Spleen (tissue), 7 donors: ENCODE results near the gene NSD2.

Source experiments
- CTCF ChIP-seq, 11 experiments: fragments of 200-600 bp in 7 of 11; fragments of 450-650 bp in 4 of 11; sonication (generic) in 4 of 11; IDR thresholded peaks in 8 of 11; conservative IDR thresholded peaks in 3 of 11; 1 replicate in 7 of 11; 2 replicates in 4 of 11; pipeline versions ENCODE4 v1.4.0 to v1.8.0; 2016 to 2021; ENCODE audit warnings: antibody characterized with exemption in 11 of 11, inconsistent platforms in 4 of 11, mild to moderate bottlenecking in 1 of 11
- POLR2A ChIP-seq, 3 donors: fragments of 450-650 bp; IDR thresholded peaks; one replicate each; pipeline ENCODE4 v1.5.1; 2017; ENCODE audit warnings: antibody characterized with exemption in 3 of 3, mild to moderate bottlenecking in 1 of 3
- POLR2AphosphoS5 ChIP-seq, 3 donors: sonication (generic); formaldehyde crosslinking; IDR thresholded peaks; one replicate each; pipeline ENCODE4 v1.5.1; 2017; ENCODE audit warnings: antibody characterized with exemption in 3 of 3
- donor health status: DM: no; HTN: no; CAD: no; lungs with moderate emphysema.
- donor health status: DM: no; HTN: no; CAD: no.
- donor health status: DM: no; HTN: no; CAD: no.

GRCh38 chr4:1910643-1911042, 39.5 kb downstream of the NSD2 start:
- TF ChIP-seq POLR2A (IDR thresholded peaks at IDR 0.05) (no peak), CTCF (IDR thresholded peaks at IDR 0.05 in 8 of 11, conservative IDR thresholded peaks at IDR 0.05 in 3 of 11) (peak in 7 of 11 experiments; percentile 8 to 55 (median 36)), POLR2AphosphoS5 (IDR thresholded peaks at IDR 0.05) (no peak)
